Measurements from ENCODE around the gene ANTXR2.

Gene ANTXR2

DNA sequence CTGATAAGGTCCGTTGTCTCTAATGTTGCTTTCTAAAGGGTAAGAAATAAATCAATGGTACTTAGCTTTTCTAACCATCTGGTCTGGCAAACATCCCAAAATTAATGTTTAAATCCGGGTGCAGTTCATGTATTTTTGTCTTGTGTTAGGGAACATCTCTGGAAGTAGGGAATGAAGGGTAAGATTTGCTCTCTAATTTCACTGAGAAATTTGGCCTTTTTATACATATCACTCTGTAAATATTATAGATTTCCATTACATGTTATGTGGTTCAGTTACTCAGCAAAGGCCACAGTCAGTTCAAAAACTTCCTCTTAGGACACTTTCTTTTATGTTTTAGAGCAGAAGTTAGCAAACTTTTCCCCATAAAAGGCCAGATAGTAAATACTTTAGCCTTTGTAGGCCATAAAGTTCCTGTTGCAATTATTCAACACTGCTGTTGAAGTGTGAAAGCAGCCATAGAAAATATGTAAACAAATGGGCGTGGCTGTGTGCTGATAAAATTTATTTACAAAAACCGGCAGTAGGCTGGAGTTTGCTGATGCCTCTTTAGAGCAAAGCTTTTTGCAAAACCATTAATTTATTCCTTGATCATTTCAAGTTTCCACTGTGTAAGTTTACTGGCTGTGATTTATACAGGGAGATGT is 218.1 kb downstream of the ANTXR2 start:
- no peak for DNase-seq

DNA sequence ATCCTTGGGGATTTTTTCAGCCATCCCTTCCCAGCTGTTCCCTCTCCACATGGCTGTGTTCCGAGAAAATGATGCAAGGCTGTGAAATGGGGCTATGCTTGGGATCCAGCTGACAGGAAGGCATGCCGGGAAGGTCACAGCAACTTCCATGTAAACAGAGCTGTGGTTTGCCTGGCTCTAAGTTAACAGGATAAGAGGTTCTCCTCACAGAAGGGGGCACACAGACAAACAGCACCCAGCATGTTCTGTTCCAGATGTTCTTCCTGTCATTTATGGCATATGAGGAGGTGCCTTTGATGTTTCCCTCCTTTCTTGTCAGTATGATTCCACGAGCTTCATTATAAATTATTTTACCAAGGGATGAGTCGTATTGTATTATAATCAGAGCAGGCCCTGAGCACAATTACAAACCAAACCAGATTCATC is 220.7 kb downstream of the ANTXR2 start:
- DNase-seq, result no peak

DNA sequence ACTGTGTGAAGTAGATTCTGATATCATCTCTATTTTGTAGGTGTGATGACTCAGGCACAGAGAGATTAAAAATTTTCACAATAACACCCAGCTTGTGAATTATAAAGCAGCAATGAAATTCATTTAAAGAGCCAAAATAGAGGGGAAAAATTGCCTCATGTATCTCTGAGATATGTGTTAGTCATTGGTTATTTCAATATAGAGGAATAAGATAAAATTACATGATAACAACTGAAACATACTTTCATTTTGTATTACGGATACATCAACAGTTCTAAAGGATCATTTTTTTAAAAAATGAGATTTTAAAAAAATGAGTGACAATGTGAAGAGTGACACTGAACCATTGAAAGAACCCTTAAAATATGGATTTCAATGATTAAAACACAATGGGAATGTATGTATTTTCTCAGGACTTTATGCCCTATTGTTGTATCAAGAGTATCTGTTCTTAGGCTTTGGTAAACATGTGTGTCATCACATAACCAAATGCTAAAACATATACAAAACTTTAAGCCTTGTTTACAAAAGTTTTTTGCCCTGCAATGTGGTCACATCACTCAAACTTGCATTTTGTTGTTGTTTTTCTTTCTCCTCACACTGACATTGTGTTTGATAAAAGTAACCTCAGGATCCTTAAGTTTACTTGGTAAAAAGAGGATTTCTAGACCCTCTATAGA is 221.3 kb downstream of the ANTXR2 start:
- no peak for DNase-seq

Data from DMS79 (cell line).